GM21447 (cell line): ENCODE data around the gene INTU.

ENCODE experiments used
- ATAC-seq: cut with Tn5 transposase; IDR thresholded peaks from one replicate; pipeline ENCODE4 v1.9.1; 2021; ENCODE audit not compliant: unreplicated experiment

The INTU gene

DNA sequence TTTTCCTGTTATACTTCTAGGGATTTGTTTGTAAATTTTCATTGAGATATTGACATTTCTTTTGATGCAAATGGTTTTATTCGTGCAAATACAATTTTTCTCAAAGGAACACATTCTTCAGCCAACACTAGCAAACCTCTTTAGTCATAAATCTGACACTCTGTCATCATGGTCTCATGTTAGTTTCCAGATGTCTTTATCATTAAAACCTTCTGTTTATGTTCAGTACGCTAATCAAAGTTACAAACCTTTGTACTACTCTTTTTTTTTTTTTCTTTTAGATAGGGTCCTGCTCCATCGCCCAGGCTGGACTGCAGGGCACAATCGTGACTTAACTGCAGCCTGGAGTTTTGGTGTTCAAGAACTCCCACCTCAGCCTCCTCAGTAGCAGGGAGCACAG, 104.5 kb downstream of the INTU start:
- no peak for ATAC-seq

- ATAC-seq, result no peak
Observed at GRCh38 chr4:127741247-127741646, 108.5 kb downstream of the INTU start.

- ATAC-seq, result no peak
Observed at GRCh38 chr4:127747883-127748282, 115.1 kb downstream of the INTU start.

GRCh38 chr4:127748957-127749356, 116.2 kb downstream of the INTU start:
- ATAC-seq, result no peak

- ATAC-seq, result no peak
Observed at GRCh38 chr4:127756906-127757305, 124.1 kb downstream of the INTU start.

DNA sequence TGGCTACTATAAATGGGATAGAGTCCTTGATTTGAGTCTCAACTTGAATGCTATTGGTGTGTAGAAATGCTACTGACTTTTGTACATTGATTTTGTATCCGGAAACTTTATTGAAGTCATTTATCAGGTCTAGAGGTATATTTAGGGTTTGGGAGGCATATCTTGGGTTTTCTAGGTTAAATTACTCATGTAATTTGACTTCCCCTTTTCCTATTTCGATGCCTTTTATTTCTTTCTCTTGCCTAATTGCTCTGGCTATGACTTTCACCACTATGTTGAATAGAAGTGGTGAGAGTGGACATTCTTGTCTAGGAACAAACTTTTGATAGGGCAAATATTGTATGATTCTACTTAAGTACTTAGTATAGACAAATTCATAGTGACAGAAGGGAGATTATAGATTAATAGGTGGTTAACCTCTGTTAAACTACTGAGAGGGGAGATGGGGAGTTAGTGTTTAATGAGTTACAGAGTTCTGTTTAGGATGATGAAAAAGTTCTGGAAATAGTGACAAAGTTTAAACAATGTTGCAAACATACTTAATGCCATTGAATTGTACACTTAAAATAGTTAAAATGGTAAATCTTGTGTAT, 126.6 kb downstream of the INTU start:
- peak; percentile 79 for ATAC-seq

DNA sequence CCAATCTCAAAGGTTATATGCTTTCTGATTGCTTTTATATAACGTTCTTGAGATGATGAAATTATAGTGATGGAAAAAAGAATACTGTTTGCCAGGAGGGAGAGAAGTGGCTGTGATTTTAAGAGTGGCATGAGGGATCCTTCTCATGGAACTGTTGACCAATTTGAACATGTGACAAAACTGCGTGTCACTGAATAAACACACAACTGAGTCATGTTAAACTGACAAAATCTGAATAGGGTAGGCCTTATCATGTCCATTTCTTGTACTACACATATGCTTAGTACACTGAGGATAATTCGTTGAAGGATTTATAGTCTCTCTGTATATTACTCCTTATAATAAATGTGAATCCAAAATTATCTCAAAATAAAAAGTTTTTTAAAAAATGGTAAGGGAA, 127.1 kb downstream of the INTU start:
- ATAC-seq, result no peak

DNA sequence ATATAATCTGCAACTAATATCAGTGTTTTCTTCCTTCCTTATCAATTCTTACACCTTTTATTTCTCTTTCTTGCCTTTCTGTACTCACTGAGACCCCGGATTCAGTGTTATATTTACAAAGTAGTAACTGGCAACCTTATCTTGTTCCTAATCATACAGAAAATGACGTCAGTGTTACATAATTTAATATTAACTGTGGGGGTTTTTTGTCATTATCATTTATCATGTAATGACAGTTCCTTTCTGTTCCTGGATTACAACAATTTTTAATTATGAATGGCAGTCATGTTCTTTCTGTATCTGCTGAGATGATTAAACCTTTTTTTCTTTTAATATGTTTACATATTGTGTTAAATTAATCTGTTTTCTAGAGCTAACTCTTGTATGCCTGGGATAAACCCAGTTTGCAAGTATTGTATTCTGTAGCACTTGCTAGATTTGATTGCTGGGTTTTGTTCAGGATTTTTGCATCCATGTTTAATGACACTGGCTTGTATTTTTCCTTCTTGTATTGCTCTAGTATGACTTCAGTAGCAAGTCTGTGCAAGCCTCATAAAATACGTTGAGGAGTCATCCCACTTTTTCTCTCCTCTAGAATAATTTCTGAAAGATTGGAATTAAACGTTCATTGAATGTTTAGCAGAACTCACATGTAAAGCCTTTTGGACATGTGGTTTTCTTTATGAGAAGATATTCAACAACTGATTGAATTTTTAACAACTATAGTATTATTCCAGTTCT, 138.9 kb downstream of the INTU start:
- no peak for ATAC-seq

DNA sequence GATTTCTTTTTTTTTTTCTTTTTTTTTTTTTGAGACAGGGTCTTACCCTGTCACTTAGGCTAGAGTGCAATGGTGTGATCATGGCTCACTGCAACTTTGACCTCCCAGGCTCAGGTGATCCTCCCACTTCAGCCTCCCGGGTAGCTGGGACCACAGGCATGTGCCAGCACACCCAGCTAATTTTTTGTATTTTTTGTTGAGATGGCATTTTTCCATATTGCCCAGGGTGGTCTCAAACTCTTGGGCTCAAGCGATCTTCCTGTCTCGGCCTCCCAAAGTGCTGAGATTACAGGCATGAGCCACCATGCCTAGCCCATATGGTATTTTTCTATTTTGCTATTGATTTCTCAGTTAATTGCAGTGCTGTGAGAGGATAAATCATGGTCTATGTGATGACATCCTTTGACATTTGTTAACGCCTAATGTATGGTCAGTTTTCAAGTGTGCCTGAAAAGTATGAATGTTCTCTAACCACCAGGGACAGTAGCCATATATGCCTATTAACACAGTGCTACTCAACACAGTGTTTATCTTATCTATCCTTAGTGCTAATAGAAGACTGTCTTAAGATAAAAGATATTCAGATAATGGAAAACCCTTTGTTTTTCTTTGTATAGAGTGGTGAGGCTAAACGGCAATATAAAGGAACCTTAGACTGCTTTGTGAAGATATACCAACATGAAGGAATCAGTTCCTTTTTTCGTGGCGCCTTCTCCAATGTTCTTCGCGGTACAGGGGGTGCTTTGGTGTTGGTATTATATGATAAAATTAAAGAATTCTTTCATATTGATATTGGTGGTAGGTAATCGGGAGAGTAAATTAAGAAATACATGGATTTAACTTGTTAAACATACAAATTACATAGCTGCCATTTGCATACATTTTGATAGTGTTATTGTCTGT, 140.3 kb downstream of the INTU start:
- no peak for ATAC-seq

DNA sequence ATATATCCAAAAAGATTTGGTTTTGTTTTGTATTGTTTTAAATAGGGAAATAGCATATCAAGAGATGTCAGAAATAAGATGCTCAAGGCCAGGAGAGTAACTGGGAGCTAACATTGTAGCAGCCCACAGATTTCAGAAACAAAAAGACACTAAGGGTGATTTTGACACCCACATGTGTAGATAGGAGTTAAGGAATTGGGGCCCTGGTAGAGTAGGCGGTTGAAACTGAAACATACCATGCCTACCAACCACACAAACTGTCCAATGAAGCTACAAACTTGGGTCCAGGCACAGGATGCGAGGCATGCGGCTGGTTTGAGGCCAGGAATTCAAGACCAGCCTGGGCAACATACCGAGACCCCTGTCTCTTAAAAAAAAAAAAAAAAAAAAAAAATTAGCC, 143.1 kb downstream of the INTU start:
- no peak for ATAC-seq
